ENCODE data around the gene ERN1. TPM values are rescaled to one million over a fixed set of nuclear protein-coding genes. Genes with fewer than 3 reads are reported as not detected.

The ERN1 gene
- total RNA-seq, 1 experiment from 2014 or later, result 6.5 TPM

- H3K27ac Mint-ChIP-seq, result no peak overlapping the region
- H3K4me3 Mint-ChIP-seq, result no peak overlapping the region
- ChIA-PET CTCF (interaction anchor here (0.7 to 4.2 kb wide), 5 partner anchors 10 to 77 kb away, joined by 3 to 28 read pairs (median 5); partner anchors contain the start of gene PRR29), POLR2A (no interaction called here)
- TF ChIP-seq, protein P1, sequence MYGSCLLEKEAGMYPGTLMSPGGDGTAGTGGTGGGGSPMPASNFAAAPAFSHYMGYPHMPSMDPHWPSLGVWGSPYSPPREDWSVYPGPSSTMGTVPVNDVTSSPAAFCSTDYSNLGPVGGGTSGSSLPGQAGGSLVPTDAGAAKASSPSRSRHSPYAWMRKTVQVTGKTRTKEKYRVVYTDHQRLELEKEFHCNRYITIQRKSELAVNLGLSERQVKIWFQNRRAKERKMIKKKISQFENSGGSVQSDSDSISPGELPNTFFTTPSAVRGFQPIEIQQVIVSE (CRISPR knock-in tag; IDR thresholded peaks at IDR 0.05; ENCODE audit: borderline replicate concordance), result no peak
- TF ChIP-seq RELA (CRISPR knock-in tag; IDR thresholded peaks at IDR 0.05; ENCODE audit: borderline replicate concordance) (no peak), SOX15 (CRISPR knock-in tag; IDR thresholded peaks at IDR 0.05) (no peak), GTF2I (CRISPR knock-in tag; conservative IDR thresholded peaks at IDR 0.05) (no peak), MYBL2 (CRISPR knock-in tag; IDR thresholded peaks at IDR 0.05) (no peak), PRDM15 (CRISPR knock-in tag; IDR thresholded peaks at IDR 0.05) (no peak), STAT6 (CRISPR knock-in tag; conservative IDR thresholded peaks at IDR 0.05; ENCODE audit: low read depth) (no peak), ZBTB43 (CRISPR knock-in tag; IDR thresholded peaks at IDR 0.05) (no peak), OVOL2 (CRISPR knock-in tag; IDR thresholded peaks at IDR 0.05; ENCODE audit: borderline replicate concordance) (no peak), NR1H2 (CRISPR knock-in tag; IDR thresholded peaks at IDR 0.05) (no peak), RORB (CRISPR knock-in tag; IDR thresholded peaks at IDR 0.05) (no peak), FOXK1 (CRISPR knock-in tag; IDR thresholded peaks at IDR 0.05) (no peak), SMAD4 (CRISPR knock-in tag; IDR thresholded peaks at IDR 0.05) (no peak)
- TF ChIP-seq, protein P2, sequence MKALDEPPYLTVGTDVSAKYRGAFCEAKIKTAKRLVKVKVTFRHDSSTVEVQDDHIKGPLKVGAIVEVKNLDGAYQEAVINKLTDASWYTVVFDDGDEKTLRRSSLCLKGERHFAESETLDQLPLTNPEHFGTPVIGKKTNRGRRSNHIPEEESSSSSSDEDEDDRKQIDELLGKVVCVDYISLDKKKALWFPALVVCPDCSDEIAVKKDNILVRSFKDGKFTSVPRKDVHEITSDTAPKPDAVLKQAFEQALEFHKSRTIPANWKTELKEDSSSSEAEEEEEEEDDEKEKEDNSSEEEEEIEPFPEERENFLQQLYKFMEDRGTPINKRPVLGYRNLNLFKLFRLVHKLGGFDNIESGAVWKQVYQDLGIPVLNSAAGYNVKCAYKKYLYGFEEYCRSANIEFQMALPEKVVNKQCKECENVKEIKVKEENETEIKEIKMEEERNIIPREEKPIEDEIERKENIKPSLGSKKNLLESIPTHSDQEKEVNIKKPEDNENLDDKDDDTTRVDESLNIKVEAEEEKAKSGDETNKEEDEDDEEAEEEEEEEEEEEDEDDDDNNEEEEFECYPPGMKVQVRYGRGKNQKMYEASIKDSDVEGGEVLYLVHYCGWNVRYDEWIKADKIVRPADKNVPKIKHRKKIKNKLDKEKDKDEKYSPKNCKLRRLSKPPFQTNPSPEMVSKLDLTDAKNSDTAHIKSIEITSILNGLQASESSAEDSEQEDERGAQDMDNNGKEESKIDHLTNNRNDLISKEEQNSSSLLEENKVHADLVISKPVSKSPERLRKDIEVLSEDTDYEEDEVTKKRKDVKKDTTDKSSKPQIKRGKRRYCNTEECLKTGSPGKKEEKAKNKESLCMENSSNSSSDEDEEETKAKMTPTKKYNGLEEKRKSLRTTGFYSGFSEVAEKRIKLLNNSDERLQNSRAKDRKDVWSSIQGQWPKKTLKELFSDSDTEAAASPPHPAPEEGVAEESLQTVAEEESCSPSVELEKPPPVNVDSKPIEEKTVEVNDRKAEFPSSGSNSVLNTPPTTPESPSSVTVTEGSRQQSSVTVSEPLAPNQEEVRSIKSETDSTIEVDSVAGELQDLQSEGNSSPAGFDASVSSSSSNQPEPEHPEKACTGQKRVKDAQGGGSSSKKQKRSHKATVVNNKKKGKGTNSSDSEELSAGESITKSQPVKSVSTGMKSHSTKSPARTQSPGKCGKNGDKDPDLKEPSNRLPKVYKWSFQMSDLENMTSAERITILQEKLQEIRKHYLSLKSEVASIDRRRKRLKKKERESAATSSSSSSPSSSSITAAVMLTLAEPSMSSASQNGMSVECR (CRISPR knock-in tag; IDR thresholded peaks at IDR 0.05; ENCODE audit: borderline replicate concordance), result no peak
- peaks cover 2% of the 10 kb centered on the region for H3K36me3 Mint-ChIP-seq
- ATAC-seq, result no peak
- no peaks in the 10 kb centered on the region for H3K27me3 Mint-ChIP-seq (ENCODE audit: low read depth)
- no peak for DNase-seq (ENCODE audit: low spot score)
- no peaks in the 10 kb centered on the region for H3K4me1 Mint-ChIP-seq
- H3K9me3 Mint-ChIP-seq, result no peaks in the 10 kb centered on the region
Observed at GRCh38 chr17:64075913-64076312, 54.0 kb downstream of the ERN1 start.

All from WTC11 (cell line).